ENCODE data around the gene PDE6B.
"Not testable (repeated sequence)": the region's sequence is repeated elsewhere in the genome, so short reads cannot be mapped to it uniquely, and the experiment has no call there.

The PDE6B gene

GRCh38 chr4:706083-706633, 80.8 kb downstream of the PDE6B start:
- DNase-seq: not testable (repeated sequence)

DNA sequence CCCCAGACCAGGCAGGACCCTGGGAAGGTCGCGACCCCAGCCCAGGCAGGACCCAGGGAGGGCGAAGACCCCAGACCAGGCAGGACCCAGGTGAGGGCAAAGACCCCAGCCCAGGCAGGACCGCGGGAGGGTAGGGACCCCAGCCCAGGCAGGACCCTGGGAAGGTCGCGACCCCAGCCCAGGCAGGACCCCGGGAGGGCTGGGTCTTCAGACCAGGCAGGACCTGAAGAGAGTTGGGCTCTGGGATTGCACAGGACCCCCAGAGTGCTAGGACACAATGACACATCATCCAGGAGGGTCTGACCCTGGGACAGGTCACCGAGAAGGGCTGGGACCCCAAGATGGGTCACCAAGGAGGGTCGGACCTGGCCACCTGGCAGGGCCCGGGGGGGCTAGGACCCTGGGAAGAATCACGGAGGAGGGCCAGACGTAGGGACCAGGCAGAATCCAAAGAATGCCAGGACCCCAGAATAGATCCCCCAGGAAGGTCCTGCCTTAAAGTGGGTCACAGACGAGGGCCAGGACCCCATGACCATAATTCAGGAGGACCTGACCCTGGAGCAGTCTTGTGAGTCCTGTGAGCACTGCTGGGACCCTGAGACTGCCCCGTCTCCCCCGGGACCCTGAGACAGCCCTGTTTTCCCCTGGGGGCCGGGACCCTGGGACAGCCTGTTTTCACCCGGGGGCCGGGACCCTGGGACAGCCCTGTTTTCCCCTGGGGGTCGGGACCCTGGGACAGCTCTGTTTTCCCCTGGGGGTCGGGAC, 81.6 kb downstream of the PDE6B start:
- no peak for DNase-seq

GRCh38 chr4:707929-708630, 82.7 kb downstream of the PDE6B start:
- DNase-seq: no peak

DNA sequence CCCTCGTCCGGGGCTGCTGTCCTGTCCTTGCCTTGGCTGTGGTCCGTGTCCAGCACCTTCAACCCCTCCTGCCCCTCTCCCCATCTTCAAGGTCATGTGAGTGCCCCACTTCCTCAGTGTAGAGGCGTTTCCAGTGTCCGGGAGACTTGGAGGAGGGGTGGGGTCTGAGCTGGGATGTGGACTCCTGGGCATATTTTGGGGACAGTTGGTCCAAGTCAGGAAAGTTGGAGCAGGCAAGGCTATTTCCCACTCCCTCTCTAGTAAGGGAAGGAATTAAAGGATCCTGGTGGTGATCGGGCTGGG, 83.2 kb downstream of the PDE6B start:
- DNase-seq: no peak

DNA sequence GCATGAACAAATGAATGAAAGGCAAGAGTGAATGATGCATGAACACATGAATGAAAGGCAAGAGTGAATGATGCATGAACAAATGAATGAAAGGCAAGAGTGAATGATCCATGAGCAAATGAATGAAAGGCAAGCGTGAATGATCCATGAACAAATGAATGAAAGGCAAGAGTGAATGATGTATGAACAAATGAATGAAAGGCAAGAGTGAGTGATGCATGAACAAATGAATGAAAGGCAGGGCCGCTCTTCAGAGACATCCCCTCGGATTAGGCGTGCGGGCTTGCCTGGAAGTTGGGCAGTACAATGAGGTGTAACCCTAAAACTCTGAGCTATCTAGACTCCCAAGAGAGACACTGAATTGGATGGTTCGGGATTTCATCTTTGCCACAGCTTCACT, 84.0 kb downstream of the PDE6B start:
- no peak for DNase-seq

- no peak for DNase-seq
These were observed 84.7 kb downstream of the PDE6B start for GRCh38 chr4:710116-710515.

- no peak for DNase-seq
These were observed 85.5 kb downstream of the PDE6B start for GRCh38 chr4:710916-711315.

GRCh38 chr4:712093-712492, 86.7 kb downstream of the PDE6B start:
- no peak for DNase-seq

- DNase-seq: no peak
These were observed 87.7 kb downstream of the PDE6B start for GRCh38 chr4:712916-713632.

DNA sequence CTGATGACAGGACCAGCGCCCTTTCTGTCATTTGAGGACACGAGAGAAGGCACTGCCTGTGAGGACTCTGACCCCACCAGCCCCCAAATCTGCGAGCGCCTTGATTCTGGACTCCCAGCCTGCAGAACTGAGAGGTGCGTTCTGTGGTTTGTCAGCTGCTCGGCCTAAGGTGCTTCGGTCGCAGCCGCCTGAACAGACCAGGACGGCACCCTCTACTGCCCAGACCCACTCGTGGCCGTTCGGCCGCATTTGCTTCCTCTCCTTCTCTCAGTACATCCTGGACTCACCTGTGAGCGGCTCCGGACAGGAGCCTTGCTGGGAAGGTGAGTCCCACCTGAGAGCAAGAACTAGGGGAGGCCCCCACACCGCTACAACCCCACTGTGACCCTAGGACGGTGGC, 88.7 kb downstream of the PDE6B start:
- no peak for DNase-seq

DNA sequence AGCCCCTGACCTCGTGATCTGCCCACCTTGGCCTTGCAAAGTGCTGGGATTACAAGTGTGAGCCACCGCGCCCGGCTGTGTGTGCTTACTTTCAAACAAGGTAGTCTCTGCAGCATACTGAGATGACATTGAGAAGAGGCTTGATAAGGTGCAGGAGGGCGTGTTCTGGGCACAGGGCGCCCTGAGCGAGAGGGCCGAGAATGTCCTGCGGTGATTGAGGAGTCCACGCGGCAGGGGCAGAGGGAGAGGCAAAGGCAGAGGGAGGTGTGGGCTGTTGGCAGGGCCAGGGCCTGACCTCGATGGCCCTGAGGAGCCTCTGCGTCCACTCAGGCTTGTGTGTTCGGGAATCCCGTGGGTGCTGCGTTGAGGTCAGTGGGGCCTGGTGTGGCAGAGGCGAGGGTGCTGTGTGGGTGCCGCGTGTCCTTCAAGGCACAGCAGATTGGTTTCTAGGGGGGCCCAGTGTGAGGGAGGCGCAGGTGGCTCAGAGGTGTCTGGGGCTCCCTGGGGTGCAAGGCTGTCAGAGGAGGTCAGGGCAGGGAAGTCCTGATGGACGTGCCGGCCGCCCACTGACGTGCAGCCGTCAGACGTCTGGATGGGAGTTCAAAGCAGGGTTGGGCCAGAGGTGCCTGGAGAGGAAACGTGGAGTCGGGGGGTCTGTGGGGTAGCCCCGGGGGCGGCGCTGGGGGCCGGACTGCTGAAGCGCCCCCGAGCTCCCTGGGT, 92.4 kb downstream of the PDE6B start:
- DNase-seq: no peak

- no peak for DNase-seq
These were observed 93.1 kb downstream of the PDE6B start for GRCh38 chr4:718460-718859.
